ENCODE results near the gene CEACAM3. TPM values are rescaled to one million over a fixed set of nuclear protein-coding genes. Genes with fewer than 3 reads are reported as not detected.

Gene CEACAM3
- total RNA-seq, 1 experiment from 2014 or later, result not detected

DNA sequence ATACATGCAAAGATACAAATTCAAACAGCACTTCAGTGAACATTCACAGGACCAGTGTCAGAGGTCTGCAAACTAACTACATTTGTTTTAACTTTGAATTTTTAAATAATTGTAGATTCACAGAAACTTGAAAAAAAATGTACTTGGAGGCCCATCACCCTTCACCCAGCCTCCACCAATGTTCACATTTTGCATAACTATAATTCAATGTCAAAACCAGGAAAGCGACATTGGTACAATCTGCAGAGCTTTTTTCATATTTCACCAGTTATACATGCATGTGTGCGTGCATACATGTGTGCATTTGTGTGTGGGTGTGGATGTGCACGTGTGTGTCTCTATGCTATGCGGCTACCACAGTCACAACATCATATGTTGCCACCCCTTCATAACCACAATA lies 18.9 kb downstream of the CEACAM3 start:
- no peak for TF ChIP-seq CTCF (conservative IDR thresholded peaks at IDR 0.05)
- no peaks in the 10 kb centered on the region for H3K23me2 ChIP-seq (ENCODE audit: insufficient read length, low read depth, low read length, poor library complexity, severe bottlenecking)

More for the DNA sequence above, 18.9 kb downstream of the CEACAM3 start:
- no peak overlapping the region for H2BK15ac ChIP-seq (ENCODE audit: low read depth, low read length)
- no peak overlapping the region for H2BK5ac ChIP-seq (ENCODE audit: insufficient read length, low read length)
- H4K8ac ChIP-seq (replicated peaks; ENCODE audit: insufficient read length, low read depth, low read length), result no peak overlapping the region
- no peak overlapping the region for H3K23ac ChIP-seq (ENCODE audit: insufficient read length, low read depth, low read length)
- DNase-seq, result no peak
- no peak overlapping the region for H3T11ph ChIP-seq (ENCODE audit: low read length)
- no peak overlapping the region for H3K4me2 ChIP-seq (ENCODE audit: insufficient read depth, insufficient read length, low read length)
- no peak overlapping the region for H3K56ac ChIP-seq (ENCODE audit: insufficient read length, low read depth, low read length)
- no peaks in the 10 kb centered on the region for H3K4me1 ChIP-seq (ENCODE audit: insufficient read depth, low read length)
- H2AFZ ChIP-seq (ENCODE audit: low read length), result no peak overlapping the region
- no peak overlapping the region for H3K27ac Mint-ChIP-seq
- H3K9me3 ChIP-seq (ENCODE audit: control insufficient read depth, low read depth, low read length), result no peaks in the 10 kb centered on the region
- no peak overlapping the region for H2BK20ac ChIP-seq (ENCODE audit: low read depth, low read length, poor library complexity, severe bottlenecking)
- no peak overlapping the region for H3K4ac ChIP-seq (ENCODE audit: low read depth, low read length)
- no peak overlapping the region for H2BK120ac ChIP-seq (ENCODE audit: low read depth, low read length, poor library complexity, severe bottlenecking)
- no peak overlapping the region for H2AK5ac ChIP-seq (ENCODE audit: insufficient read length, low read length)
- no peaks in the 10 kb centered on the region for H3K79me2 ChIP-seq (ENCODE audit: insufficient read depth, low read length)
- no peak overlapping the region for H3K14ac ChIP-seq (ENCODE audit: insufficient read depth, low read length)
- peaks cover 13 to 90% of the 10 kb centered on the region in 2 experiments; a peak in 4 of 5 replicates for H3K9me3 Mint-ChIP-seq
- H4K5ac ChIP-seq (ENCODE audit: insufficient read length, low read depth, low read length), result no peak overlapping the region
- peaks cover 2 to 31% (median 5%) of the 10 kb centered on the region in 3 experiments; a peak in 3 of 7 replicates for H3K36me3 Mint-ChIP-seq (ENCODE audit: insufficient read depth in 1 of 3, low read depth in 3 of 3)
- no peak overlapping the region for H3K27ac ChIP-seq (ENCODE audit: insufficient read length, low read depth, low read length)
- H3K27me3 Mint-ChIP-seq (ENCODE audit: low read depth), result peaks cover 5% of the 10 kb centered on the region; the same call in 1 of the 2 replicates
- no peaks in the 10 kb centered on the region for H4K20me1 ChIP-seq (ENCODE audit: control insufficient read depth, insufficient read depth, insufficient read length)
- H3K27me3 ChIP-seq (ENCODE audit: insufficient read depth, low read length), result no peaks in the 10 kb centered on the region; the same call in 1 of the 2 replicates
- WGBS (ENCODE audit: extremely low coverage, insufficient read length, low lambda C conversion rate), result no CpG with 5 or more reads among the region's 4 CpGs
- H3K4me1 Mint-ChIP-seq, result no peaks in the 10 kb centered on the region
- H3K79me1 ChIP-seq (ENCODE audit: insufficient read depth, low read depth, low read length, poor library complexity, severe bottlenecking), result no peaks in the 10 kb centered on the region
- H3K4me3 Mint-ChIP-seq, result no peak overlapping the region
- H3K9ac ChIP-seq (ENCODE audit: extremely low read depth, insufficient read length, low read length), result no peak overlapping the region
- H4K91ac ChIP-seq (ENCODE audit: insufficient read length, low read depth, low read length), result no peak overlapping the region
- no peak overlapping the region for H3K18ac ChIP-seq (ENCODE audit: insufficient read length, low read depth, low read length)
- H2BK12ac ChIP-seq (ENCODE audit: insufficient read length, low read depth, low read length), result no peak overlapping the region
